Measurements from ENCODE around the gene HILPDA.

The HILPDA gene

DNA sequence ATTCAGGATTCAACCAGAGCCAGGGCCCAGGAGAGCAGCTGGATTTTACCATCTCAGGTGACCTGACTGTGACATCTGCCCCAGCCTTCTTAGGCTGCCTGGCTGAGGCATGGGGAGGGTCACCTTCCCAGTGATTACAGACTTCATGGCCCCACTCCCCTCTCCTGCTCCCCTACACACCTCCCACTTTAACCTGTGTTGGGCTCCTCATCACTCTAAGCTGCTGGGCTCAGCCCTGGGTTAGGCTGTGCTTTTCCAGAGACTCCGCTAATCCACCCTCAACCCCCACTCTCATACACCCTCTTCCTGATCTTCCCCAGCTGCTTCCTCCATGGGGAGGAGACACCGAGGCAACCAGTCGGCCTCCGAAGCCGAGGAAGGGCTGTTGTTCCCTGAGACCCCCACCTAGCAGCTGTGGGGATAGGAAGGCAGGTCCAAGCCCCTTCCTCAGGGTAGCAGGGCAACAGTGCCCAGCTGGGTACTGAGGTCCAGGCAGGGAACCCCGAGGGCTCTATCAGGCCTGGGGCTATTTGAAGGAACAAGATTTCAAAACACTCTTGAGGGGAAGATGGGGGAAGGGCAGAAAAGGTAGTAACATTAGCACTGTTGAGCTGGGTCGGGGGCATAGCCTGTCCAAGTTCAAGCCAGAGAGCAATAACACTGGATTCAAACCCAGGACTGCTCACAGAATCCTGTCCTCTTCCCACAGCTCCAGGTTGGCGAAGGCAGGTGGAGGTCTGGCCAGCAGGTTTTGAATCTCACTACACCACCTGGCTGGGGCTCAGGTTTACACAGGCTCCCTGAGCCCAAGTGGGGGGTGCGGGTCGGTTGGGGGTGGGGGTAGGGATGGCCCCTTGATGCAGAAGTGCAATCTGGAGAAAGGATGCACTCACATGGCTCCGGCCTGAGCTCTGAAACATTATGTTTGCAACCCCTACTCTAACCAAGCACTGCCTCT, 47.6 kb upstream of the HILPDA start:
- H3K4me1 ChIP-seq (ENCODE audit: control insufficient read depth, insufficient read depth, low read depth, low read length) = peaks cover 32% of the 10 kb centered on the region
- H2AK5ac ChIP-seq (ENCODE audit: low read length, severe bottlenecking) = no peak overlapping the region
- no peak overlapping the region for H2AFZ ChIP-seq (ENCODE audit: low read depth, low read length)
- H3K14ac ChIP-seq (ENCODE audit: low read length in 2 of 2) = no peak overlapping the region
- no peak overlapping the region for H2BK15ac ChIP-seq (ENCODE audit: low read depth, poor library complexity, severe bottlenecking)
- peak overlapping the region; percentile 2 to 25 for H3K4ac ChIP-seq (ENCODE audit: low read depth in 1 of 2, low read length in 2 of 2)
- WGBS = 71% methylated on average over 7 of the region's 11 CpGs
- H4K8ac ChIP-seq (ENCODE audit: low read length) = no peak overlapping the region
- H2BK12ac ChIP-seq (ENCODE audit: low read length in 2 of 2) = peak overlapping the region in 1 of 2 experiments; percentile 49
- H3K79me1 ChIP-seq (replicated peaks; ENCODE audit: low read length, poor library complexity, severe bottlenecking) = peaks cover 5% of the 10 kb centered on the region
- H3K4me2 ChIP-seq (ENCODE audit: low read length, poor library complexity, severe bottlenecking) = no peak overlapping the region
- H3K23ac ChIP-seq (ENCODE audit: low read length in 2 of 2) = no peak overlapping the region
- peak overlapping the region in 1 of 2 experiments; percentile 94 for H3K4me3 ChIP-seq (ENCODE audit: insufficient read depth in 1 of 2, low read depth in 1 of 2, low read length in 2 of 2)
- H4K91ac ChIP-seq (ENCODE audit: low read length) = no peak overlapping the region
- H3K27ac ChIP-seq (ENCODE audit: low read length, poor library complexity, severe bottlenecking) = no peak overlapping the region
- peaks cover 1% of the 10 kb centered on the region in 2 experiments for H3K36me3 ChIP-seq (ENCODE audit: control insufficient read depth in 1 of 2, insufficient read depth in 2 of 2, low read depth in 1 of 2, low read length in 2 of 2)
- no peak overlapping the region for H2BK5ac ChIP-seq (ENCODE audit: low read depth, low read length, poor library complexity, severe bottlenecking)
- no peak for DNase-seq
- H3K9me3 ChIP-seq (ENCODE audit: control insufficient read depth, low read length) = no peaks in the 10 kb centered on the region
- H2BK120ac ChIP-seq (ENCODE audit: low read depth, low read length) = no peak overlapping the region
- peaks cover 0 to 5% of the 10 kb centered on the region in 2 experiments for H3K27me3 ChIP-seq (ENCODE audit: control insufficient read depth in 1 of 2, insufficient read depth in 1 of 2, low read length in 2 of 2)
- peak overlapping the region; percentile 24 to 51 for H3K18ac ChIP-seq (ENCODE audit: low read depth in 1 of 2, low read length in 2 of 2)
- no peak overlapping the region for H3K9ac ChIP-seq (ENCODE audit: low read length)

DNA sequence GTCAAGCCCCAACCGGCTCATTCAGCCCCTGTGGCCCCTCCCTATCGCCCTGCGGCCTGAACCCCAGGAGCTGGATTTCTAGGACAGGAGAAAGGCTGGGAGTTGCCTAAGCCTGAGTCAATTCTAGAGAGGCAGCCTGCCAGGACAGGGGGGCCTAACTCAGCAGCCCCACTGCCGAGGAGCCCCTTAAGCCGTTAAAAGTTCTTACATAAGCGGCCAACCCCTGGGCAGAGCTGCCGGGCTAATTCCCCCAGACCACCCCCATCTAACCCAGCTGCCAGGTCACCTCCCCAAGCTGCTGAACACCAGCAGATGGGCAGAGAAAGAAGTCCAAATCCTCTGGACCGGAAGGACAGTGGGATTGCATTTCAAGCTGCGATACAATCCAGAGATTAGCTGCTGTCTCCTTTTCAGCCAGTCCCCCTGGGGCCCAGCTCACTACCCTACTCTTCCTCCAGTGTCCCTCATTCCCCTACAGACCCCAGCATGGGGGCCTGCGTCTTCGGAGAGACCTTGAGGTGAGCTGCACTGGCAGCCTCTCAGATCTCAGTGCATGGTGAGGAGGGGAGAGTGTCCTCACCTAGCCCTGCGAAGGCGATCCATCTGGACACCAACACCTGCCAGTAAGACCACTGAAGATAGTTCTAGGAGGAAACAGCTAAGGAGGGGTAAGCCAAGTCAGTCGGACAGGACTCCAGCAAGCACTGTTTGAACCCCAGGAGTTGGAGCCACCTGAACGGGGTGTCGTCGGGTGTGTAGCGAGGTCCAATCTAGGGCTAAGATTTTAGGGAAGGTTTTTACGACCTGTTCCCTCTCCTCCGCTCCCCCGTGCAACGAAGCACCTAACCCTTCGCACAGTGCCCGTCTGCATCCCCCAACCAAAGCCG, 46.7 kb upstream of the HILPDA start:
- H3K27me3 ChIP-seq (ENCODE audit: control insufficient read depth in 1 of 2, insufficient read depth in 1 of 2, low read length in 2 of 2) = peaks cover 4 to 11% of the 10 kb centered on the region in 2 experiments
- H3K4me1 ChIP-seq (ENCODE audit: control insufficient read depth, insufficient read depth, low read depth, low read length) = peaks cover 32% of the 10 kb centered on the region
- WGBS = 27% methylated on average over 12 of the region's 25 CpGs
- no peaks in the 10 kb centered on the region for H3K36me3 ChIP-seq (ENCODE audit: control insufficient read depth in 1 of 2, insufficient read depth in 2 of 2, low read depth in 1 of 2, low read length in 2 of 2)
- H2AK5ac ChIP-seq (ENCODE audit: low read length, severe bottlenecking) = no peak overlapping the region
- H2BK120ac ChIP-seq (ENCODE audit: low read depth, low read length) = no peak overlapping the region
- peak overlapping the region; percentile 29 for H2AFZ ChIP-seq (ENCODE audit: low read depth, low read length)
- peak overlapping the region; percentile 49 for H2BK15ac ChIP-seq (ENCODE audit: low read depth, poor library complexity, severe bottlenecking)
- peak overlapping the region in 1 of 2 experiments; percentile 35 for H3K14ac ChIP-seq (ENCODE audit: low read length in 2 of 2)
- H3K4ac ChIP-seq (ENCODE audit: low read depth in 1 of 2, low read length in 2 of 2) = peak overlapping the region in 1 of 2 experiments; percentile 25
- H3K9me3 ChIP-seq (ENCODE audit: control insufficient read depth, low read length) = no peaks in the 10 kb centered on the region
- peak; percentile 40 for DNase-seq
- peaks cover 2% of the 10 kb centered on the region for H3K79me1 ChIP-seq (replicated peaks; ENCODE audit: low read length, poor library complexity, severe bottlenecking)
- H3K18ac ChIP-seq (ENCODE audit: low read depth in 1 of 2, low read length in 2 of 2) = peak overlapping the region; percentile 22 to 38
- no peak overlapping the region for H2BK5ac ChIP-seq (ENCODE audit: low read depth, low read length, poor library complexity, severe bottlenecking)
- H4K8ac ChIP-seq (ENCODE audit: low read length) = peak overlapping the region; percentile 19
- H3K23ac ChIP-seq (ENCODE audit: low read length in 2 of 2) = peak overlapping the region in 1 of 2 experiments; percentile 32
- peak overlapping the region; percentile 27 to 81 for H2BK12ac ChIP-seq (ENCODE audit: low read length in 2 of 2)
- peak overlapping the region; percentile 85 for H3K9ac ChIP-seq (ENCODE audit: low read length)
- H3K4me2 ChIP-seq (ENCODE audit: low read length, poor library complexity, severe bottlenecking) = peak overlapping the region; percentile 81
- H4K91ac ChIP-seq (ENCODE audit: low read length) = peak overlapping the region; percentile 5
- H3K4me3 ChIP-seq (ENCODE audit: insufficient read depth in 1 of 2, low read depth in 1 of 2, low read length in 2 of 2) = peak overlapping the region; percentile 66 to 94
- H3K27ac ChIP-seq (ENCODE audit: low read length, poor library complexity, severe bottlenecking) = no peak overlapping the region

DNA sequence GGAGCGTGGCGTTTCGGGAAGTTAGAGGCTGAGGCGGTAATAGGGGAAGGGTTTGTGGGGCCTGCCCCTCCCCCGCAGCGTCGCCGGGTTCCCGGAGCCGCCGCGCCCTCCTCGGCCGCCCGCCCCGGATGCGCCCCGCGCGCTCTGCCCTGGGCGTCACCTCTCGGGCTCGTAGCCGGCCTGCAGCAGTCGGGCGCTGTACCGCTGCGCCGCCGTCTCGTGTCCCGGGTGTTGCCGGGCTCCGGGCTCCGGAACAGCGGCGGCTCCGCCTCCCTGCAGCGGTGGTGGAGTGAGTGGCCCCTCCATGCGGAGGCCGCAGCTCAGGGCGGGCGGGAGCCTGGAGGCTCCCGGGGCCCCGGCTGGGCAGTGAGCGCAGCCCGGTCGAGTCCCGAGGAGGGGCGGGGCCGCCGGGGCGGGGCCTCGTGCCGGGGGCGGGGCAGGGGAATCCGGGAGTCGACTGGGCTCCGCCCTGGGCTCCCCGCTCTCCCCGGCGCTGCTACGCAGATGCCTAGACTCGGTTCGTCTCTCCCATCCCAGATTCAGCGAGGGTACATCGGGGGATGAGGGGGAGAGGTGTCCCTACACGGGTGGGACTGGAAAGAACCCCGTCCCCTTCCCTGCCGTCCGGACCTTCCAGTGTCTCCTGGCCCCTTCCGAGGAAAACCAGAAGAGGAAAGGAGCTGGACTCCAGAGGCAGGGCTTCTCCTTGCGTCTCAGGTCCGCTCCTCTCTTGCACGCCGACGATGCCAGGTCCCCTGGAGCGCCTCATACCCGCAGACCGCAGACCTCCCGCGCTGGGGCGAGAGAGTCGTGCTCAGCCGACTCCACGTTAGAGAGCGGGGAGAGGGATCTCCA, 45.9 kb upstream of the HILPDA start, which contains the start of gene IMPDH1:
IMPDH1 (minus strand) TSS at position 387 of the 855 bp plus-strand sequence; CDS start at position 306, 81 bp downstream.
- Histone ChIP-seq H3K4me3 (ENCODE audit: insufficient read depth in 1 of 2, low read depth in 1 of 2, low read length in 2 of 2) (peak within 1 kb of the TSS; percentile 66 to 94), H3K4me1 (ENCODE audit: control insufficient read depth, insufficient read depth, low read depth, low read length) (peaks cover 24% of the 10 kb centered on the region), H3K18ac (ENCODE audit: low read depth in 1 of 2, low read length in 2 of 2) (peak within 1 kb of the TSS; percentile 38 to 88), H2BK15ac (ENCODE audit: low read depth, poor library complexity, severe bottlenecking) (peak within 1 kb of the TSS; percentile 76), H4K8ac (ENCODE audit: low read length) (peak within 1 kb of the TSS; percentile 57), H3K27ac (ENCODE audit: low read length, poor library complexity, severe bottlenecking) (peak within 1 kb of the TSS; percentile 70), H3K9ac (ENCODE audit: low read length) (peak within 1 kb of the TSS; percentile 93), H2AK5ac (ENCODE audit: low read length, severe bottlenecking) (no peak within 1 kb of the TSS), H3K4ac (ENCODE audit: low read depth in 1 of 2, low read length in 2 of 2) (peak within 1 kb of the TSS; percentile 5 to 57), H3K79me1 (replicated peaks; ENCODE audit: low read length, poor library complexity, severe bottlenecking) (no peaks in the 10 kb centered on the region), H2AFZ (ENCODE audit: low read depth, low read length) (peak within 1 kb of the TSS; percentile 90), H3K4me2 (ENCODE audit: low read length, poor library complexity, severe bottlenecking) (peak within 1 kb of the TSS; percentile 90), H3K36me3 (ENCODE audit: control insufficient read depth in 1 of 2, insufficient read depth in 2 of 2, low read depth in 1 of 2, low read length in 2 of 2) (no peaks in the 10 kb centered on the region), H2BK5ac (ENCODE audit: low read depth, low read length, poor library complexity, severe bottlenecking) (no peak within 1 kb of the TSS), H2BK12ac (ENCODE audit: low read length in 2 of 2) (peak within 1 kb of the TSS; percentile 72 to 81), H3K14ac (ENCODE audit: low read length in 2 of 2) (peak within 1 kb of the TSS in 1 of 2 experiments; percentile 35), H3K9me3 (ENCODE audit: control insufficient read depth, low read length) (no peaks in the 10 kb centered on the region), H3K23ac (ENCODE audit: low read length in 2 of 2) (no peak within 1 kb of the TSS), H4K91ac (ENCODE audit: low read length) (peak within 1 kb of the TSS; percentile 41), H2BK120ac (ENCODE audit: low read depth, low read length) (peak within 1 kb of the TSS; percentile 56), H3K27me3 (ENCODE audit: control insufficient read depth in 1 of 2, insufficient read depth in 1 of 2, low read length in 2 of 2) (peaks cover 5 to 11% of the 10 kb centered on the region in 2 experiments)
- WGBS = under 1% methylated on average over 84 of the region's 87 CpGs
- peak; percentile 92 for DNase-seq
